Adipocyte (in vitro differentiated cells): ENCODE data around the gene SMC1A.
"Not testable (repeated sequence)": the region's sequence is repeated elsewhere in the genome, so short reads cannot be mapped to it uniquely, and the experiment has no call there.

Experiments used
- DNase-seq: peaks from one replicate; pipeline ENCODE4 v3.0.0-alpha.2; 2015; ENCODE audit warnings: low read depth
- H3K27me3 ChIP-seq: replicated peaks from 2 replicates; pipeline ENCODE4 v1.7.0; 2013; ENCODE audit warnings: mild to moderate bottlenecking, low read length, moderate library complexity; ENCODE audit not compliant: control insufficient read depth, insufficient read depth
- H3K36me3 ChIP-seq: 2 replicates; pipeline ENCODE4 v1.7.0; 2013; ENCODE audit warnings: low read length, mild to moderate bottlenecking, moderate library complexity; ENCODE audit not compliant: control insufficient read depth, insufficient read depth, severe bottlenecking
- H3K4me1 ChIP-seq: 2 replicates; pipeline ENCODE4 v1.7.0; 2013; ENCODE audit warnings: mild to moderate bottlenecking, low read length, moderate library complexity; ENCODE audit not compliant: control insufficient read depth, insufficient read depth
- H3K4me3 ChIP-seq: 2 replicates; pipeline ENCODE4 v1.7.0; 2013; ENCODE audit warnings: mild to moderate bottlenecking, low read length, moderate library complexity
- H3K9ac ChIP-seq: 2 replicates; pipeline ENCODE4 v1.7.0; 2013; ENCODE audit warnings: mild to moderate bottlenecking, low read length, moderate library complexity
- H3K9me3 ChIP-seq: 2 replicates; pipeline ENCODE4 v1.7.0; 2013; ENCODE audit warnings: mild to moderate bottlenecking, low read length, moderate library complexity; ENCODE audit not compliant: control insufficient read depth

Gene SMC1A

GRCh38 chrX:53421772-53422085, 725 bp downstream of the SMC1A start:
- H3K4me1 ChIP-seq, result peaks cover 10% of the 10 kb centered on the region
- no peaks in the 10 kb centered on the region for H3K27me3 ChIP-seq
- peak overlapping the region; percentile 92 for H3K4me3 ChIP-seq
- peak; percentile 78 for DNase-seq
- H3K9me3 ChIP-seq, result no peaks in the 10 kb centered on the region
- no peaks in the 10 kb centered on the region for H3K36me3 ChIP-seq
- H3K9ac ChIP-seq, result peak overlapping the region; percentile 91

GRCh38 chrX:53421125-53421524, 1.3 kb downstream of the SMC1A start:
- no peak for DNase-seq
- Histone ChIP-seq H3K4me1 (peaks cover 10% of the 10 kb centered on the region), H3K36me3 (no peaks in the 10 kb centered on the region), H3K27me3 (no peaks in the 10 kb centered on the region), H3K9ac (peak overlapping the region; percentile 91), H3K9me3 (no peaks in the 10 kb centered on the region), H3K4me3 (peak overlapping the region; percentile 92)

- DNase-seq, result not testable (repeated sequence)
These were observed 2.1 kb downstream of the SMC1A start for GRCh38 chrX:53420351-53420750.

GRCh38 chrX:53412446-53412845, 10.0 kb downstream of the SMC1A start:
- H3K36me3 ChIP-seq, result peaks cover 67% of the 10 kb centered on the region
- no peak for DNase-seq
- no peaks in the 10 kb centered on the region for H3K9me3 ChIP-seq

More at GRCh38 chrX:53420351-53420750, 2.1 kb downstream of the SMC1A start:
- not testable (repeated sequence) for H3K36me3 ChIP-seq, H3K27me3 ChIP-seq, H3K4me3 ChIP-seq, H3K9ac ChIP-seq, H3K9me3 ChIP-seq
- H3K4me1 ChIP-seq, result peaks cover 10% of the 10 kb centered on the region

GRCh38 chrX:53403535-53403934, 18.9 kb downstream of the SMC1A start:
- no peaks in the 10 kb centered on the region for H3K4me1 ChIP-seq
- peaks cover 88% of the 10 kb centered on the region for H3K36me3 ChIP-seq
- H3K4me3 ChIP-seq, result no peak overlapping the region
- no peak overlapping the region for H3K9ac ChIP-seq
- no peak for DNase-seq
- H3K27me3 ChIP-seq, result no peaks in the 10 kb centered on the region
- no peaks in the 10 kb centered on the region for H3K9me3 ChIP-seq

More at GRCh38 chrX:53412446-53412845, 10.0 kb downstream of the SMC1A start:
- H3K9ac ChIP-seq, result no peak overlapping the region
- no peaks in the 10 kb centered on the region for H3K27me3 ChIP-seq
- no peak overlapping the region for H3K4me3 ChIP-seq
- H3K4me1 ChIP-seq, result no peaks in the 10 kb centered on the region

GRCh38 chrX:53398216-53398615, 24.2 kb downstream of the SMC1A start:
- Histone ChIP-seq H3K9ac (no peak overlapping the region), H3K36me3 (peaks cover 49% of the 10 kb centered on the region), H3K9me3 (no peaks in the 10 kb centered on the region), H3K4me1 (no peaks in the 10 kb centered on the region), H3K4me3 (no peak overlapping the region), H3K27me3 (no peaks in the 10 kb centered on the region)
- DNase-seq, result no peak

GRCh38 chrX:53395605-53396298, 26.7 kb downstream of the SMC1A start:
- H3K9me3 ChIP-seq, result no peaks in the 10 kb centered on the region
- no peak overlapping the region for H3K9ac ChIP-seq
- peaks cover 27% of the 10 kb centered on the region for H3K36me3 ChIP-seq
- H3K27me3 ChIP-seq, result no peaks in the 10 kb centered on the region
- no peaks in the 10 kb centered on the region for H3K4me1 ChIP-seq
- no peak for DNase-seq
- no peak overlapping the region for H3K4me3 ChIP-seq

GRCh38 chrX:53383376-53384076, 38.9 kb downstream of the SMC1A start:
- Histone ChIP-seq H3K36me3 (peaks cover 56% of the 10 kb centered on the region), H3K4me1 (no peaks in the 10 kb centered on the region), H3K4me3 (no peak overlapping the region), H3K9ac (no peak overlapping the region), H3K27me3 (no peaks in the 10 kb centered on the region), H3K9me3 (no peaks in the 10 kb centered on the region)
- no peak for DNase-seq

- Histone ChIP-seq H3K9ac (no peak overlapping the region), H3K9me3 (no peaks in the 10 kb centered on the region), H3K36me3 (peaks cover 59% of the 10 kb centered on the region), H3K27me3 (no peaks in the 10 kb centered on the region), H3K4me3 (no peak overlapping the region), H3K4me1 (no peaks in the 10 kb centered on the region)
- no peak for DNase-seq
These were observed 42.7 kb downstream of the SMC1A start for GRCh38 chrX:53379747-53380146.

- Histone ChIP-seq H3K4me1 (no peaks in the 10 kb centered on the region), H3K9ac (no peak overlapping the region), H3K9me3 (no peaks in the 10 kb centered on the region), H3K36me3 (peaks cover 59% of the 10 kb centered on the region), H3K27me3 (no peaks in the 10 kb centered on the region), H3K4me3 (no peak overlapping the region)
- no peak for DNase-seq
These were observed 43.3 kb downstream of the SMC1A start for GRCh38 chrX:53379008-53379710.

- Histone ChIP-seq H3K36me3 (peaks cover 46% of the 10 kb centered on the region), H3K9ac (no peak overlapping the region), H3K4me3 (no peak overlapping the region), H3K27me3 (no peaks in the 10 kb centered on the region), H3K4me1 (no peaks in the 10 kb centered on the region), H3K9me3 (no peaks in the 10 kb centered on the region)
- no peak for DNase-seq
These were observed 45.0 kb downstream of the SMC1A start for GRCh38 chrX:53377464-53377863.
